Measurements from ENCODE around the gene FRG2.
"Not testable (repeated sequence)": the region's sequence is repeated elsewhere in the genome, so short reads cannot be mapped to it uniquely, and the experiment has no call there.

DNA sequence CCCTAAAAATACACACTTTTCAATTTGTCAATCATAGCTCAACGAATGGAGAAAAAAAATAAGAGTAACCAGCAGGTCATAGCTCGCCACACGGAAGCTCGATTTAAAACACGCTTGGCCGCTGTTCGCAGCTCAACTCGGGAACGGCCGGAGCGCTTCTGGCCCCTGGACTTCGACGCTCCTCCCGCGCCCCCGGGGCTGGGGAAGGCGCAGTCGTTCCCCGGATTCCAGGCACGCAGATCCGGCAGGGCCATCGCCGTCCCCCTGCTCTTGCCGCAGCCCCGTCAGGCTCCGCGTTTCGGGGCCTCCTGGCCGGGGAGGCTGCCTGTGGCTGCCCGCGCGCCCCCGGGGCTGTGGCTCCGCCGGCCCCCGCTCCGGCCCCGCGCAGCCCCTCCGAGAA is 13.8 kb upstream of the FRG2 start:
- TF ChIP-seq POLR2A, EP300 (IDR thresholded peaks at IDR 0.05): not testable (repeated sequence)
- TF ChIP-seq, protein P1, sequence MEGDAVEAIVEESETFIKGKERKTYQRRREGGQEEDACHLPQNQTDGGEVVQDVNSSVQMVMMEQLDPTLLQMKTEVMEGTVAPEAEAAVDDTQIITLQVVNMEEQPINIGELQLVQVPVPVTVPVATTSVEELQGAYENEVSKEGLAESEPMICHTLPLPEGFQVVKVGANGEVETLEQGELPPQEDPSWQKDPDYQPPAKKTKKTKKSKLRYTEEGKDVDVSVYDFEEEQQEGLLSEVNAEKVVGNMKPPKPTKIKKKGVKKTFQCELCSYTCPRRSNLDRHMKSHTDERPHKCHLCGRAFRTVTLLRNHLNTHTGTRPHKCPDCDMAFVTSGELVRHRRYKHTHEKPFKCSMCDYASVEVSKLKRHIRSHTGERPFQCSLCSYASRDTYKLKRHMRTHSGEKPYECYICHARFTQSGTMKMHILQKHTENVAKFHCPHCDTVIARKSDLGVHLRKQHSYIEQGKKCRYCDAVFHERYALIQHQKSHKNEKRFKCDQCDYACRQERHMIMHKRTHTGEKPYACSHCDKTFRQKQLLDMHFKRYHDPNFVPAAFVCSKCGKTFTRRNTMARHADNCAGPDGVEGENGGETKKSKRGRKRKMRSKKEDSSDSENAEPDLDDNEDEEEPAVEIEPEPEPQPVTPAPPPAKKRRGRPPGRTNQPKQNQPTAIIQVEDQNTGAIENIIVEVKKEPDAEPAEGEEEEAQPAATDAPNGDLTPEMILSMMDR (IDR thresholded peaks at IDR 0.05) = not testable (repeated sequence)

All from tibial nerve (tissue), 4 donors.